NCI-H2171 (cell line): ENCODE data around the gene TBX5.

Source experiments
- DNase-seq: peaks from one replicate; lab custom pipeline; 2025; lab: John Stamatoyannopoulos, UW

Gene TBX5

GRCh38 chr12:114406316-114406983 lies 506 bp upstream of the TBX5 start:
- DNase-seq, result no peak

- no peak for DNase-seq
Observed at GRCh38 chr12:114404926-114405518, 922 bp downstream of the TBX5 start.

GRCh38 chr12:114404083-114404925 lies 1.6 kb downstream of the TBX5 start:
- no peak for DNase-seq

- DNase-seq, result no peak
Observed at GRCh38 chr12:114403690-114404066, 2.3 kb downstream of the TBX5 start.

- no peak for DNase-seq
Observed at GRCh38 chr12:114403011-114403689, 2.8 kb downstream of the TBX5 start.

GRCh38 chr12:114402084-114402717 lies 3.7 kb downstream of the TBX5 start:
- no peak for DNase-seq

GRCh38 chr12:114401328-114402083 lies 4.4 kb downstream of the TBX5 start:
- no peak for DNase-seq

- no peak for DNase-seq
Observed at GRCh38 chr12:114400925-114401324, 5.0 kb downstream of the TBX5 start.

- DNase-seq, result no peak
Observed at GRCh38 chr12:114400361-114400811, 5.6 kb downstream of the TBX5 start.

- peak; percentile 66 for DNase-seq
Observed at GRCh38 chr12:114399664-114400211, 6.2 kb downstream of the TBX5 start.

GRCh38 chr12:114397978-114398881 lies 7.7 kb downstream of the TBX5 start:
- DNase-seq, result no peak

GRCh38 chr12:114396869-114397719 lies 8.8 kb downstream of the TBX5 start:
- DNase-seq, result no peak

GRCh38 chr12:114396153-114396868 lies 9.6 kb downstream of the TBX5 start:
- DNase-seq, result no peak

- DNase-seq, result no peak
Observed at GRCh38 chr12:114395755-114396152, 10.2 kb downstream of the TBX5 start.

- no peak for DNase-seq
Observed at GRCh38 chr12:114395233-114395632, 10.7 kb downstream of the TBX5 start.

- no peak for DNase-seq
Observed at GRCh38 chr12:114393569-114393968, 12.4 kb downstream of the TBX5 start.

- no peak for DNase-seq
Observed at GRCh38 chr12:114392909-114393308, 13.0 kb downstream of the TBX5 start.

- DNase-seq, result no peak
Observed at GRCh38 chr12:114391088-114391487, 14.9 kb downstream of the TBX5 start.
